Mucosa of descending colon (tissue), 3 donors: ENCODE results near the gene CCNB1IP1. TPM values are rescaled to one million over a fixed set of nuclear protein-coding genes. Genes with fewer than 3 reads are reported as not detected.
A peak's percentile ranks its signal among the peaks of the same experiment; 100 is the strongest.
"Not testable (repeated sequence)": the region's sequence is repeated elsewhere in the genome, so short reads cannot be mapped to it uniquely, and the experiment has no call there.

ENCODE experiments used
- ATAC-seq: fragments of 200-7000 bp; cut with Tn5 transposase; one replicate; pipeline ENCODE4 v1.9.1; 2020; ENCODE audit warnings: mild to moderate bottlenecking, moderate library complexity
- DNase-seq, 3 donors: peaks; one replicate each; pipeline ENCODE4 v3.0.0-alpha.2; 2020
- H3K36me3 ChIP-seq: fragments of 200-600 bp; one replicate; pipeline ENCODE4 v1.8.0; 2021; ENCODE audit warnings: low read depth, mild to moderate bottlenecking
- H3K4me1 ChIP-seq: fragments of 200-600 bp; one replicate; pipeline ENCODE4 v1.8.0; 2021; ENCODE audit warnings: low read depth, mild to moderate bottlenecking
- H3K4me3 ChIP-seq: fragments of 200-600 bp; one replicate; pipeline ENCODE4 v1.8.0; 2021; ENCODE audit warnings: mild to moderate bottlenecking
- H3K9me3 ChIP-seq: fragments of 200-600 bp; one replicate; pipeline ENCODE4 v1.8.0; 2021; ENCODE audit warnings: mild to moderate bottlenecking
- CTCF ChIP-seq: fragments of 200-600 bp; IDR thresholded peaks from one replicate; pipeline ENCODE4 v1.8.0; 2022; ENCODE audit warnings: antibody characterized with exemption, mild to moderate bottlenecking
- intact Hi-C, 2 donors: fragments of 100-400 bp; cut with DNase I in 1 of 2; cut with micrococcal nuclease in 1 of 2; formaldehyde crosslinking; loops; one replicate each; pipeline versions ENCODE4 v1.11.0 to v1.11.1; 2022; cut with DNase I, micrococcal nuclease
- total RNA-seq, 3 donors: library from RNA; stranded (reverse); fragmentation: NEBNext Ultra II Directional in 2 of 3; extraction: Animal tissue kit (Norgen Biotek cat#: 25700) in 2 of 3; gene quantifications; one replicate each; pipeline versions ENCODE4 v1.2.1 to v1.2.4, GENCODE V29; 2021 to 2023
- donor health status: DM: no; HTN: no; CAD: no; lungs with moderate emphysema.
- donor health status: DM: no; HTN: no; CAD: no.
- donor health status: DM: no; HTN: yes; CAD: no.

The CCNB1IP1 gene
- total RNA-seq, 3 donors from 2014 or later, result 27.6 to 36.0 (median 28.0) TPM

GRCh38 chr14:20343862-20344220 lies 10.8 kb upstream of the CCNB1IP1 start:
- no peak for DNase-seq

GRCh38 chr14:20343092-20343861 lies 10.2 kb upstream of the CCNB1IP1 start, which contains the start of gene PARP2:
Gene PARP2 (plus strand): TSS chr14:20343635. CDS start chr14:20343642, 7 bp downstream.
- peaks cover 3% of the 10 kb centered on the region for H3K4me1 ChIP-seq
- no peak for TF ChIP-seq CTCF
- H3K36me3 ChIP-seq, result no peaks in the 10 kb centered on the region
- no peaks in the 10 kb centered on the region for H3K9me3 ChIP-seq
- intact Hi-C loops, result no loop called here
- H3K4me3 ChIP-seq, result peak within 1 kb of the TSS; percentile 38
- ATAC-seq (peak; percentile 94), DNase-seq (peak; percentile 94 to 98 (median 96))

More at GRCh38 chr14:20343862-20344220, 10.8 kb upstream of the CCNB1IP1 start:
- Histone ChIP-seq H3K9me3 (no peaks in the 10 kb centered on the region), H3K36me3 (no peaks in the 10 kb centered on the region), H3K4me1 (peaks cover 3% of the 10 kb centered on the region), H3K4me3 (peak overlapping the region; percentile 38)
- intact Hi-C loops, result no loop called here
- no peak for ATAC-seq
- TF ChIP-seq CTCF, result no peak

- intact Hi-C loops, result no loop called here
- Histone ChIP-seq H3K36me3 (no peaks in the 10 kb centered on the region), H3K4me3 (no peak overlapping the region), H3K9me3 (no peaks in the 10 kb centered on the region), H3K4me1 (peaks cover 3% of the 10 kb centered on the region)
- ATAC-seq (no peak), DNase-seq (no peak)
- no peak for TF ChIP-seq CTCF
Measured at GRCh38 chr14:20341646-20342045, 8.6 kb upstream of the CCNB1IP1 start.

GRCh38 chr14:20341032-20341431 lies 8.0 kb upstream of the CCNB1IP1 start:
- H3K4me1 ChIP-seq, ATAC-seq, DNase-seq, H3K4me3 ChIP-seq, H3K9me3 ChIP-seq, H3K36me3 ChIP-seq, intact Hi-C loops: not testable (repeated sequence)

GRCh38 chr14:20334017-20334416 lies 938 bp upstream of the CCNB1IP1 start:
- no peaks in the 10 kb centered on the region for H3K9me3 ChIP-seq
- H3K4me1 ChIP-seq, result peaks cover 6% of the 10 kb centered on the region
- no peak for TF ChIP-seq CTCF
- DNase-seq (no peak), ATAC-seq (no peak)
- no peaks in the 10 kb centered on the region for H3K36me3 ChIP-seq
- H3K4me3 ChIP-seq, result no peak overlapping the region
- intact Hi-C loops, result loop anchor here in 1 of 2 donors (10.0 kb wide), 1 partner anchor 351 kb away; the partner anchor contains the start of genes ANG and RNASE4

- Histone ChIP-seq H3K4me3 (no peak overlapping the region), H3K9me3 (no peaks in the 10 kb centered on the region), H3K36me3 (no peaks in the 10 kb centered on the region), H3K4me1 (peaks cover 6% of the 10 kb centered on the region)
- DNase-seq (no peak), ATAC-seq (no peak)
- intact Hi-C loops, result loop anchor here in 1 of 2 donors (10.0 kb wide), 1 partner anchor 351 kb away; the partner anchor contains the start of genes ANG and RNASE4
- TF ChIP-seq CTCF, result no peak
Measured at GRCh38 chr14:20333494-20333841, 389 bp upstream of the CCNB1IP1 start.
